Mucosa of stomach (tissue), 1 donor: ENCODE measurements around the gene GHRH.

Experiments used
- H3K27me3 ChIP-seq: one replicate; pipeline ENCODE4 v1.7.0; 2013; ENCODE audit warnings: mild to moderate bottlenecking, low read length; ENCODE audit not compliant: control insufficient read depth, insufficient read depth
- H3K36me3 ChIP-seq: one replicate; pipeline ENCODE4 v1.7.0; 2013; ENCODE audit warnings: low read length; ENCODE audit not compliant: control insufficient read depth, insufficient read depth
- H3K4me1 ChIP-seq: one replicate; pipeline ENCODE4 v1.7.0; 2013; ENCODE audit warnings: mild to moderate bottlenecking, low read length; ENCODE audit not compliant: control insufficient read depth, insufficient read depth
- H3K4me3 ChIP-seq: one replicate; pipeline ENCODE4 v1.7.0; 2013; ENCODE audit warnings: low read length
- H3K9ac ChIP-seq: one replicate; pipeline ENCODE4 v1.7.0; 2013; ENCODE audit warnings: mild to moderate bottlenecking, low read length, moderate library complexity
- H3K9me3 ChIP-seq: one replicate; pipeline ENCODE4 v1.7.0; 2013; ENCODE audit warnings: mild to moderate bottlenecking, low read length, moderate library complexity; ENCODE audit not compliant: control insufficient read depth
- donor health status: Pancreatic carcinoma.

GHRH gene

DNA sequence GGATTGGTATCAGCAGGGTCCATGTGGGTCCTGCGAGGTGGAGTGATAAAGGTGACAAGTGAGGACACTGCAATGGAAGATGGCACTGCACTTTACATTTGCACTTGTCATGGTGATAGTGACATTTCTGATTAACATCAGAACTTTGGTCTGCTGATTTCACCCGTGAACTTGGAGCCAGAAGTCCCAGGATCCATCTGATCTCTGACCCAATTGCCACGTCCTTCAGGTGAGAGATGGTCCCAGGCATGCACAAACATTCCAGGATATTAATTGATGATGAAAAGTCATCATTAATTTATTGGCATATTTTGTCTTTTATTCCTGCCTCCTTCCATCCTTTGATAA lies 9.8 kb upstream of the GHRH start:
- Histone ChIP-seq H3K9ac (no peak overlapping the region), H3K4me3 (no peak overlapping the region), H3K9me3 (no peaks in the 10 kb centered on the region), H3K36me3 (no peaks in the 10 kb centered on the region), H3K4me1 (peaks cover 3% of the 10 kb centered on the region), H3K27me3 (no peaks in the 10 kb centered on the region)

DNA sequence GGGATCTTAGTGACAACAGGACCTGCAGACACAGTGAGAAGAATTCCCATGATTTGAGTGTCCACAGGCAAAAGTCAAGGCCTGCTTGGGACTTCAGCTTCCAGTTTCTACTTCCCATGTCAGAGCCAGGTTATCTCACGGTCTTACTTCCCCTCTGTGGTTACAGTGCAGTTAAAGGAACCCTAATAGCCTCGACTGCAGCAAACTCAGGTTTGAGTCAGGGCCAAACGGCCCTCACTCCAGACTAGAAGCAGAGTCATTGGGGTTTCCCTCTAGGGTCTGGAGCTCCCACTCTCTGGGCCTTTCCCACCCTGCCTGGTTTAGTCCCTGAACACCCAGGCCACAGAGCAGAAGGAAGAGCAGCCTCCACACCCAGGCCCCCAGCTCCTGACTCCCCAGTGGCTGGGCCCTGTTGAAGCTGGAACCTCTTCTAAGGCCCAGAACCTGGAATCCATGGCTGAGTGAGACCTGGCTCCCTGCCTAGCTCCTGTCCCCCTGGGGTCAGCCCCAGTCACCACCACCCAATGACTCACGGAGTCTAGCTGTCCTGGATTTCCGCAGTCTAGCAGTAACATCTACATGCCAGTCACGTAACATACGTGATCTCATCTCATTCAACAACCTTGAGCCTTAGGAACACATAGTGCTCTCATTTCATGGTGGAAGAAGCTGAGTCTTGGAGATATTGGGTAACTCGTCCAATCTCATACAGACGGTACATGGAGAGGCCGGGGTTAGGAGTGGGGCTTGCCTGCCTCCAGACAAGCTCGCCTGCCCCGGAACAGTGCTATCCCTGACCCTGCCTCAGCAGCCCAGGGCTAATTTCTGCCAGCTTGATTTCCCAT lies 9.2 kb upstream of the GHRH start:
- H3K4me1 ChIP-seq, result peaks cover 3% of the 10 kb centered on the region
- H3K4me3 ChIP-seq, result no peak overlapping the region
- H3K9me3 ChIP-seq, result no peaks in the 10 kb centered on the region
- H3K9ac ChIP-seq, result no peak overlapping the region
- H3K27me3 ChIP-seq, result no peaks in the 10 kb centered on the region
- H3K36me3 ChIP-seq, result no peaks in the 10 kb centered on the region

DNA sequence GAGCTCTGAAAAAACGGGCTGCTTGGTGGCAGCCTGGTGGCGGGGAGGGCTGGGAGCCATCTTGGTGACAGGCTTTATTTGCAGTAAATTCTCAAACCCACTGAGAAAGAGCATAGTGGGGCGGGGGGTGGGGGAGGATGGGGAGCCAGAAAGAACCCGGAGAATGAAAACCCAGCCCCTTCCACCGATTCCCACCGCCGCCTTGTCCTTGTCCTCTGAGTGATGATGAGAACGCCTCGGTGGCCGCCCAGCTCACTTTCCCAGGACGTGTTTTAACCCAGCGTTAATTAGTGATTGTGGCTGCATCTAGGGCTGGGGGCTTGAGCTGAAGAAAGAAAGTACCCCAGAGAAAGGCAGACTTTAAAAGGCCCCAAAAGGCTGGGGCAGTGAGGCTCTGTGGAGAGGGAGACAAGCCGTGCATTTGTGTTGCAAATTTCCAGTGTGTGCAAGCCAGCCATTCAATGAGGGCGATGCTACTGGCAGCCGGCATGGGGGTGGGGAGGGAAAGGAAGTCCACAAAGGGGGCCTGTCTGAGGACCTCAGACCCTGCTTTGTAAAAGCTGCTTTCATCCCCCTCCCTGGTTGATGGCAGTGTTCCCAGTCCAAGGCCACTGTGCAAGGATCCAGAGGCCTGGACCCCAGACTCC lies 6.2 kb upstream of the GHRH start:
- no peaks in the 10 kb centered on the region for H3K36me3 ChIP-seq
- H3K4me3 ChIP-seq, result no peak overlapping the region
- peaks cover 3% of the 10 kb centered on the region for H3K4me1 ChIP-seq
- H3K9ac ChIP-seq, result no peak overlapping the region
- H3K27me3 ChIP-seq, result no peaks in the 10 kb centered on the region
- H3K9me3 ChIP-seq, result no peaks in the 10 kb centered on the region

DNA sequence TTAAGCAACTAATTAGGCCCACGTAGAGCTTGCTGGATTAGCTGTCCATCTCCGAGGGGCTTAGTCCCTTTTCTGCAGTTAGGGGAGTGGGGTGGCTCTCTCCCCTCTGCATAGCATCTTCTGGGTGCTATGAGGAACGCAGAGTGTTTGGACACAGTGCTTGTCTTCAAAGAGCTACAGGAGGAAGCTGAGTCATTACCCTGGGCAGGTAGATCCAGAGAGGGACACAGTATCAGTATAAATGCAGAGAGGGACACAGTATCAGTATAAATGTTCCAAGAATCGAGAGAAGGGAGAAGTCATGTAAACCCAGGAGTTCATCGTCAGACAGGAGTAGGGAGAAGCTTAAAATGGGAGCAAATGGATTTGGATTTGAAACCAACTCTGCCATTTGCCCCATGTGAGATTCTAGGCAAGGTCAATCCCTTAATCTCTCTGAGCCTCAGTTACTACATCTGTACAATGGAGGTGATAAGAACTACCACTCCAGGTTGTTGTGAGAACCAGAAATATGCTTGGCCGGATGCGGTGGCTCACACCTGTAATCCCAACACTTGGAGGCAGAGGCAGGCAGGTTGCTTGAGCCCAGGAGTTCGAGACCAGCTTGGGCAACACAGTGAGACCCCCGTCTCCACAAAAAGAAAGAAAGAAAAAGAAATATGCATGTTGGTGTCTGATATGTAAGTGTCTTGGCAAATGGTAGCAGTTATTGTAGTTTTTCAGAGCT lies 5.5 kb upstream of the GHRH start:
- peaks cover 3% of the 10 kb centered on the region for H3K4me1 ChIP-seq
- no peaks in the 10 kb centered on the region for H3K27me3 ChIP-seq
- H3K9ac ChIP-seq, result no peak overlapping the region
- H3K9me3 ChIP-seq, result no peaks in the 10 kb centered on the region
- H3K36me3 ChIP-seq, result no peaks in the 10 kb centered on the region
- H3K4me3 ChIP-seq, result no peak overlapping the region

DNA sequence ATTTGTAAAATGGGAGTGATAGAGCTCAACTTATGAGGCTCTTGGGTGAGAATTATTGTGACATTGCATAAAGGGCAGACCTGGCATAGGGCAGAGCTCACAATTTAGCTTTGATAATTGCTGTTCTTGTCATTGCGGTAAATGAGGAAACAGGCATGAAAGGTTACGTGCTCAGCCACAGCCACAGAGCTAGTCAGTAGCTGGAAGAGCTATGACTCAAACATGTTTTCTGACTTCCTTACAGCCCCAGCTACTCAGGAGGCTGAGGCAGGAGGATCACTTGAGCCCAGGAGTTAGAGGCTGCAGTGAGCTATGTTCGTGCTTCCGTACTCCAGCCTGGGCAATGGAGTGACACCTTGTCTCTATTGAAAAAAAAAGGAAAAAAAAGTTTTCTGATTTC lies 3.5 kb upstream of the GHRH start:
- Histone ChIP-seq H3K9me3 (no peaks in the 10 kb centered on the region), H3K36me3 (no peaks in the 10 kb centered on the region), H3K4me3 (no peak overlapping the region), H3K9ac (no peak overlapping the region), H3K4me1 (peaks cover 3% of the 10 kb centered on the region), H3K27me3 (no peaks in the 10 kb centered on the region)

DNA sequence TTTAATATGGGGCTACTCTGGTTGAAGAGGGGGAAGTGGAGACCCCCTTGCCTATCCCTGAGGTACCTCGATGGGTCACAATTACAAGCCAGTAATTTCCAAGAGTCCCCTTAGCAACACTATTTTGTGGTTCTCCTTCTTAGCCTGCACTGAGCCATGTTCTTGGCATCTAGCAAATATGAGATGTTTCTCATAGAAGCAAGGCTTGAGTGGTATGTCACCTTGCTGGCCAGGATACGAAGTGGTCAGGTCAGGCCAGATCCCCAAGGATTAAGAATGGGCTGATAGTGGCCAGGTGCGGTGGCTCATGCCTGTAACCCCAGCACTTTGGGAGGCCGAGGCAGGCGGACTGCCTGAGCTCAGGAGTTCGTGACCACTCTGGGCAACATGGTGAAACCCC lies 2.1 kb upstream of the GHRH start:
- Histone ChIP-seq H3K4me1 (no peaks in the 10 kb centered on the region), H3K27me3 (no peaks in the 10 kb centered on the region), H3K4me3 (no peak overlapping the region), H3K36me3 (no peaks in the 10 kb centered on the region), H3K9me3 (no peaks in the 10 kb centered on the region), H3K9ac (no peak overlapping the region)

DNA sequence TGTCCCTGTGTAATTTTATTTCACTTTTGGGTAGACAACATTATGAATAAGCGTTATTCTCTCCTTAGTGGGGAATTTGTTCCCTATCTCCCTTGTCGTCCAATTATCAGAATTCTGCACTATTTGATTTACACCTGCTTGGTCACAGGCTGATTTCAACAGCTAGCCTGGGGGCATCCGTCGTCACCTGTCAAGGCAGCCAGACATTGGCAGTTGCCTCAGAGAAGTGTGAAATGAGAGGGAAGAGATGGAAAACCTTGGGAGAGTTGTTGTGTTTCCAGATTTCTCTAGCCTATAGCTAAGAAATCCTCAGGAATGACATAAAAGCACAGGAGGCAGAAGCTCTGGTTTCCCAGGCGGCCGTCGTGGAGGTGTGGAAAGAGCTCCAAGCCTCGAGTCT lies 891 bp upstream of the GHRH start:
- H3K36me3 ChIP-seq, result no peaks in the 10 kb centered on the region
- no peaks in the 10 kb centered on the region for H3K4me1 ChIP-seq
- H3K9me3 ChIP-seq, result no peaks in the 10 kb centered on the region
- no peak overlapping the region for H3K4me3 ChIP-seq
- H3K9ac ChIP-seq, result no peak overlapping the region
- H3K27me3 ChIP-seq, result peaks cover 6% of the 10 kb centered on the region

DNA sequence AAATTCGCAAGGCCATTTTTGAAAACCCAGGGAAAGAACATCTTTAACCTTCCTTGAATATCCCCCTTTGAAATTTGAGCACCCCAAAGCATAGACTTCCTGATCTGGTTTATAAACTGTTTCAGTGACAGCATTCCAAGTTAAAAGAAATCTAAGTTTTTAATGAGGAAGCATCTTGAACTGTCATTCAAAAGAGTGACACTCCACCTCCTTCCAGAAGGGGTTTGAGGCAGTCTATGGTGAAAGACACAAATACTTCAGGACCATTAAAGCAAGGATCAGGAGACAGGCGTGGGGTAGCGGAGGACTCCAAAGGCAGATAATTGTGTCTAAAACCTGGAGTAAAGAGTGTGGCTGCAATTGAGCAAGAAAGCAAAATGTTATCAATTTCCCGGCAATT lies 691 bp downstream of the GHRH start:
- H3K9me3 ChIP-seq, result no peaks in the 10 kb centered on the region
- H3K4me3 ChIP-seq, result no peak overlapping the region
- no peaks in the 10 kb centered on the region for H3K36me3 ChIP-seq
- peaks cover 9% of the 10 kb centered on the region for H3K27me3 ChIP-seq
- no peak overlapping the region for H3K9ac ChIP-seq
- H3K4me1 ChIP-seq, result no peaks in the 10 kb centered on the region

DNA sequence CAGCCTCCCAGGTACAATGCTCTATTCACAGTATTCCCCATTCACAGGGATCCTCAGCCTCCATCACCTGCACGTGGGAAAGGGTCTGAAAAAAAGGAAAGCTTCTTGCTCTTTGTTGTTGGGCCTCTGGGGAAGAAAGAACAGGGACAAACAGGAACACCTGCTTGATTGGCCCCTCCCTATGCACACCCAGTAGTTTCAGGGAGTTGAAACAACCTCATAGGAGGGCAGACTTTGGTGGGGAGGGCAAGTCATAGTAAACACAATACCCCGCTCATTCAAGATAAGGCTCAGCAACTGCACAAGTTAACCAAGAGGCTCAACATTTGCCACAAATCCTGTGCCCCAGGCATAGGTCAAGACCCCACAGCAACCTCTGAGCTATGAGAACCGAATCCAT lies 1.7 kb downstream of the GHRH start:
- Histone ChIP-seq H3K27me3 (peaks cover 9% of the 10 kb centered on the region), H3K4me1 (no peaks in the 10 kb centered on the region), H3K9ac (no peak overlapping the region), H3K9me3 (no peaks in the 10 kb centered on the region), H3K36me3 (no peaks in the 10 kb centered on the region), H3K4me3 (no peak overlapping the region)

DNA sequence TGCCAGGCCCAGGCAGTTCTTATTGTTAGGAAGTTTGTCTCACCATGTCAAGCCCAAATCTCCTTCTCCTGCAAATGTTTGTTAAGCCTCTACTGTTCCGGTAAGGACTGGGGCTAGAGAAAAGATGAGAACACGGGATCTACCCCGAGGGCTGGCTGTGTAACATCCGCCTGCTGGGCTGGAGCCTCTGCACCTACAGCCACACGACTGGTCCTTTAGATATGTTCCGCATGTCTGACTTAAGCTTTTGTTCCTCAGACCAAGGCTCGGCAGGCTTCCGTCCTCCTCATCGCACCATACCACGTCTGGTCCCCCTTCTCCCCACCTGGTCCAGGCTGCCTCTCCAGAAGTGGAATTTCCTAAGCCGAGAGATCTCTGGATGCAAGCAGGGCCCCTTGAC lies 2.6 kb downstream of the GHRH start:
- no peak overlapping the region for H3K4me3 ChIP-seq
- no peaks in the 10 kb centered on the region for H3K9me3 ChIP-seq
- no peaks in the 10 kb centered on the region for H3K36me3 ChIP-seq
- no peaks in the 10 kb centered on the region for H3K4me1 ChIP-seq
- peaks cover 9% of the 10 kb centered on the region for H3K27me3 ChIP-seq
- no peak overlapping the region for H3K9ac ChIP-seq

DNA sequence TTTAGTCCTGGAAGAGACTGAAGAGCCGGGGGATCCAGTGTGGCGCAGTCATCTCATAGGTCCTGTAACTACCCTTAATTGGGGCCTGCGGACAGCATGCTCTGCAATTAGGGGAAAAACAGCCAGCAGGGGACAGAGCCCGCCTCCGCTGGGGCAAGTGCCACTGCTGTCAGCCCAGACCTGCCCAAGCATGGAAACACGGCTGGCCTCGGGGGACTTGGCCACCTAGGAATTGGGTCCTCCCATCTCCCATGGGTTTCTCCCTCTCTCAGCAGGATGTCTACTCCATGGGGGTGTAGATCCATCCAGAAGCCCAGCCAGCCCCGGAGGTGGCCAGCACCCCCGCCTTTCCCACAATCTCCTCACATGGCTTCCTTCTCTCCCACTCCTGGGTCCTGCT lies 3.6 kb downstream of the GHRH start:
- Histone ChIP-seq H3K9ac (no peak overlapping the region), H3K36me3 (no peaks in the 10 kb centered on the region), H3K4me1 (no peaks in the 10 kb centered on the region), H3K4me3 (no peak overlapping the region), H3K9me3 (no peaks in the 10 kb centered on the region), H3K27me3 (peaks cover 9% of the 10 kb centered on the region)

DNA sequence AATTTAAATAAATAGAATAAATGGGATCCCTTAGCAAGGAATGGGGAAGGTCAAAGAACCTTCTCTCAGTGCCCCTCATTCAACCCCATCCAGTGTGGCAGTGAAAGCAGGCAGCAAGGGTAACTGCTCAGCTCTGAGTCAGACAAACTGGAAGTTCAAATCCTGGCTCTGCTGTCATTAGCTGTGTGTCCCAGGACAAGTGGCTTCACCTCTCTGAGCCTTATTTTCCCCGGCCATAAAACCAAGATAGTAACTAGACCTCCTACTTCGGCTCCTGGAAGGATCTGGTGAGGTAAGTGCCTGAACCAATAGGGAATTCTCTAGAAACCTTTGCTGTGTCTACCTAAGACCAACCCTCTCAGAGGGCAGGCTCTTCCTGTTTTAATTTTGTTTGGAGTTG lies 4.1 kb downstream of the GHRH start:
- Histone ChIP-seq H3K4me3 (no peak overlapping the region), H3K9me3 (no peaks in the 10 kb centered on the region), H3K27me3 (peaks cover 9% of the 10 kb centered on the region), H3K36me3 (no peaks in the 10 kb centered on the region), H3K4me1 (no peaks in the 10 kb centered on the region), H3K9ac (no peak overlapping the region)
